Stromal cell of bone marrow (primary cell): Measurements from ENCODE around the gene ELOVL2.

ENCODE experiments used
- DNase-seq: peaks from one replicate; pipeline ENCODE4 v3.0.0-alpha.2; 2012; ENCODE audit warnings: low read depth

ELOVL2 gene

DNA sequence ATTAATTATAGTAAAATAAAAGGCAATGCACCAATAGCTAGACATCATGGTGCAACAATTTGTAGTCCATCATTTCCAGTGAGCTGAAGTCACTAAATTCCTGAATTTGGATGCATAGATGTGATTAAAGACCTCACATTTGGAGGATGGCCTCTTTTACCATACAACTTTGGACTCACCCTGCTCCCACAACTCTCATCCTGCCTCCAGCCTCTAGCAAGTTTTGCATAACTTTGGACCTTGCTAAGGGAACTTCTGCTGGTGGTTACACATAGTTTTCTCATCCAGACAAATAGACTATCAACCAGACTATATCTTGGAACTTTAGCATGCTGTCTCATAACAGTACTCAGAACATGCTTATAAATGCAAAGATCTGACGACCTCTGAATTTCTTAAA, 12.8 kb upstream of the ELOVL2 start:
- no peak for DNase-seq

DNA sequence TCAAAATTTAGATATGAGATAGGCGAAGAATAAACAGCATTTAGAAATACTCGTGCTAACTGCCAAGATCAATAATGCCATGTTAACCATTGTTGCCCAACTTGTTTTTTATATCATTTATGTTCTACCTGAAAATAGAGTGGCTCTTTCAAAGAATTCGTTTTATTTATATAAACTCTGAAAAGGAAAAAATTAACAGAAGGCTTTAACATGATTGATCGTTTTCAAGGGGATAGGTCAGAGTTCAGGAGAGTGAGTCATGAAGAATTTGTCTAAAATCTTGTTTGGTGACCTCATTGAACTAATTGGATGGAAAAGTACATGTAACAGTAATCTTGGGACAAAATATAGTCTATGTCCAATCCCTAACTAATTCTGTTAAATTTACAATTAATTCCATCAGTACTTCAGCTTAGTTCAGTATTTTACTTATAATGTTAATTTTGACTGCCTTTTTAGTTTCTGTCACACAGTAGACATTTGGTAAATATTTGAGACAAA, 11.1 kb upstream of the ELOVL2 start:
- DNase-seq = no peak

DNA sequence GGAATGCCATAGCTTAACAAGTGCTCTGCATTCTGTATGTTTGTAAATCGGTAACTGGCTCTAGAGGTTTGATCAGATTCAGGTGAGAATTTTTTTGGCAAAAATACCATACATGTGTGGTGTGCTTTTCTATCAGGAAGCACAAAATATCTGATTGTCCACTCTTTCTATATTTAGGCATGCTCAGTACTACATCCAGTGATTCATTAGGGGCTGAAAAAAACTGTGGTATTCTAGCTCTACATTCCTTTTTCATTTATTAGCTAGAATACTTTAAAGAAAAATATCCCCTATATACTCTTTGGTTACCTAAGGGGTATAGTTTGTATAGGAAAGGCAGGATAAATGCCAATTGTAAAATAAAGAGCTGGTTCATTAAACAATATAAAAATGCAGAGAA, 10.6 kb upstream of the ELOVL2 start:
- no peak for DNase-seq

DNA sequence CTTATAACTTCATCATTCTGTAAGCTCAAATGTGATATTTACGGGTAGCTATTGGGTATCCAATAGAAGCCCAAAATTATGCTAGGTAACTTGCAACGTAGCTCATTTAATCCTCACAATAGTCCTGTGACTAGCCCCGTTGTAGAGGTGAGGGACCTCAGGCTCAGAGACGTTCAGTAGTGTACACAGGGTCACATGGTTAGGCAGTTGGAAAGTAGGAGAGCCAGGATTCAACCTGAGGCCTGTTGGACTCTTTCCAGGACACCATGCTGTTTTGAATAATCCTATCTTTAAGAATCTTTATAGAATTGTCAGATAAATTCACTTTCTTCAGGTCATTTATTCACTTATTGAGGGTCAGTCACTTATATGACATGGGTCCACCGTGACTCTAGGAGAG, 9.2 kb upstream of the ELOVL2 start:
- no peak for DNase-seq

DNA sequence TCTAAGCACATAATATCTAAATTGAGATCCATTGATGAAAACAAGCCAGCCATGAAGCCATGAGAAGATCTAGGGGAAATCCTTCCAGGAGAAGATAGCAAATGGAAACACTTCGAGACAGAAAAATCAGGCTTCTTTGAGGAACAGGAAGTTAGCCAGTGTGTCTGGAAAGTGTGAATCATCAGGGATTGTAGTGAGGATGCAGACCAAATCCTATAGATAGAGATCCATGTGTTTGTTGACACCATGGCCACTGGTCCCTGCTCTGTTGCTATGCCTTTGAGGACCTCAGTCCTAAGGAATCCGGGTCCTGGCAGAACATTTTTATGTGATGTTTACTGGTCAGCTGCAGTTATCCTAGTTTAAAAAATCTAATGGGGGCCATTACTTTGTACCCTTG, 6.6 kb upstream of the ELOVL2 start:
- DNase-seq = no peak

DNA sequence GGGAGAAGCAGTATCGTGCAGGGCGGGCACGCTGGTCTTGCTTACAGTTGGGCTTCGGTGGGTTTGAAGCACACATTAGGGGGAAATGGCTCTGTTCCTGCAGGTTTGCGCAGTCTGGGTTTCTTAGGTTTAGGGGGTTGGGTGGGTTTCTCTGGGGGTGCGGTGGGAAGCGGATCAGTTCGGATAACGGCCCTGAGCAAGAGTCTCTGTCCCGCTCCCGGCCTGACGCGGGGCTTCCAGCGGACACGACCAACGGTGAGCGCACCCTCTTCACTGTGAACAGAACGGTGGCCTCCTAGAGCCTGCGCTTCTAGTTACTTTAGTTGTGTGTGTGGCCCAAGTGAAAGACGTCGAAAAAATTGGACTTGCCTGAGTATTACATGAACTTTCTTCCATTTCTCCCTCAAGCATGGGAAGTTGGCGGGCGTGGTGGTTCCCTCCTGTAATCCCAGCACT, 635 bp upstream of the ELOVL2 start:
- no peak for DNase-seq

DNA sequence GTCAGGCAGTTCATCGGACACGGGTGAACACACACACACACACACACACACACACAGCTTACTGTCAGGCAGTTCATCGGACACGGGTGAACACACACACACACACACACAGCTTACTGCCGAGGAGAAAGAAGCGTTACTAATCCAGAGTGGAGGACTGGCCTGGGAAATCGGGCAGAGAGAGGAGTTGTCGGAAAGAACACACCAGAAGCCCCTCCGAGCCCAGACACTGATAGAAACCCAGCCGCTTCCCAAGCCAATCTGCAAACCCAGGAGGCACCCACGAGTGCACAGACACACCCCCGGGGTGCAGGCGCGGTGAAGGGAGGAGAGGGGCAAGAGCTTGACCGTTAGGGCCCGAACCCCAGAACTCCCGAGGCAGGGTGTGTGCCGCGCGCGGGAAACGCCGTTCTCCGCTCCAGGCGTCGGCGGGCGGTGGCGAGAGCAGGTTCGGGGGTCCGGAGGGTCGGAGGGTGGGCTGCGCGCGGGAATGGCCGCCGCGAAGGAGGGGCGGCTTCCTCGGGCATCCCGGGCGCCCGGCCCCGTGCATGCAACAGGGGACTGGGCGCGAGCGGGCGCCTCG, 636 bp downstream of the ELOVL2 start:
- DNase-seq = no peak

DNA sequence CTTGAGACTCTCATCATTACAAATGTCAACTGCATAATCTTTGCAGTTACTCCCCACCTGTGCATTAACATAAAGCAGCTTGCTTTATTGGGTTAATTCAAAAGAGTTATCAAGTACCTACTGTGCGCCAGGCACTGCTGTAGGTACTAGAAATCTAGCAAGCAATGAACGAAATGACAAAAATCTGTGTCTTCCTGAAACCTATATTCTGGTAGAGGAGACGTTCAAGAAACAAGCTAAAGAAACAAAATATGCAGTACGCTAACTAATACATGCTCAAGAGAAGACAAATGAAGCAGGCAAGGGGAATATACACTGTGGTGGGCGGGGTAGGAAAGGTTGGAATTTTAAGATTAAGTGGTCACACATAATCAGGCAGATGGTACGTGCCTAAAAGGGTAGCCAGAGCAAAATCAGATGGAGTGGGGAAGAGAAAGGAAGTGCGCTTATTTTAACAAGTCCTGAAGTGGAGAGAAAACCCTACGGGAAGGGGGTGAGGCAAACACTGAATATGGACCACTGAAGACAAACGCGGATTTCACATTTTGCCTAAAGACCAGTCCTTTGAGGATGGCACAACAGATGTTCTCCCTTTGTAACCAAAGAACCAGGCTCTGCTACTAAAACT, 1.2 kb downstream of the ELOVL2 start:
- no peak for DNase-seq

DNA sequence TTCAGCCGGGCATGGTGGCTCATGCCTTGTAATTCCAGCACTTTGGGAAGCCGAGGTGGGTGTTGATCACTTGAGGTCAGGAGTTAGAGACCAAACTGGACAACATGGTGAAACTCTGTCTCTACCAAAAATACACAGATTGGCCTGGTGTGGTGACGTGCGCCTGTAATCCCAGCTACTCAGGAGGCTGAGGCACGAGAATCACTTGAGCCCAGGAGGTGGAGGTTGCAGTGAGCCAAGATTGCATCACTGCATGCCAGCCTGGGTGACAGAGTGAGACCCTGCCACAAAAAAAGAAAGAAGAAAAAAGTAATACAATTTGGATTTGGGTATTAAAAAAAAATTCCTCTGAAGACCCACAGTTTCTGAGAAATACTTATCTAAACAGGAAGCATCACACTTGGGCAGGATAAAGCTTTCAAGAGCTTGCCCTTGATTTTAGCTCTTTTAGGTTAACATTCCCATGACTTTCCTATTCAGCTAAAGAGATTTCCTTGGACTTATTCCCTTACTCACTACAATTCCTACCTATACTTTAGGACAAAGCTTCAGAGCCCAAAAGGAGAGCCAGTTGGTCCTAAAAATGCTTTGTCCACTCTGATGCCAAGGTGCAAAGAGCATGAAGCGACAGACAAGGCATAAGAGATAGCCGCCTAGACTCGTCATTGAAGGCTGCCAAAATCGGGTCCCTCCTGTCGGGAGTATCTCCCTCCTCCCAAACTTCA, 1.9 kb downstream of the ELOVL2 start:
- DNase-seq = no peak

DNA sequence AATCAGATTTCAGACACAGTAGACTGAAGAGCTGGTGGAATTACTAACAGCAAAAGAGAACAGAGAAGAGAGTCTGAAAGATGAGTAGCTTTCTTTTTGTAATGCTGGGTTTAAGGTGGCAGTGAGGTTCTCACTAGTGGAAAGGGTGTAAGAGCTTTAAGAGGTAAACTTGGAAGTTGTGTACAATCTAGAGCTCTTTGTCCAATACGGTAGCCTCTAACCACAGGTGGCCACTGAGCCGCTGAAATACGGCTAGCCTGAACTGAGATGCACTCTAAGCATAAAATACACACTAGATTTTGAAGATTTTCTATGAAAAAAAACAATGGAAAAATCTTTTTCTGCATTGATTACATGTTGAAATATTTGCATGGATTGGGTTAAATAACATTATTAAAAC, 4.0 kb downstream of the ELOVL2 start:
- DNase-seq = no peak

DNA sequence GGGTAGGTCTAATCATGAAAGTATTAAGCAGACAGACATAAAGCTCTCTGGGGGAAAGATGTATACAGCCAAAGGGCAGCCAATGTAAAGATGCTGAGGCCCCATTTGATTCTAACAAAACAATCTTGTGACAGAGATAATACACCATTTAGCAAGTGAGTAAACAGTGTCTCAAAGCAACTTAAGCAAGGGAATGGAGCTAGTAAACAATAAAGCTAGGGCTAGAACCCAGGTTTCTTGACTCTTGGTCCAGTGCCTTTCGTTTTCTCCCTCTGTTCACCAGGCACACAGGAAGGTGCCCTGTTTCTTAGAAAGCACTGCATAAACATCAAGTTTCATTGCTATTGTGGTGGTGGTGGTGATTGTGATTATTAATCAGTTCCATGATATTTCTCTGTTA, 5.1 kb downstream of the ELOVL2 start:
- no peak for DNase-seq

DNA sequence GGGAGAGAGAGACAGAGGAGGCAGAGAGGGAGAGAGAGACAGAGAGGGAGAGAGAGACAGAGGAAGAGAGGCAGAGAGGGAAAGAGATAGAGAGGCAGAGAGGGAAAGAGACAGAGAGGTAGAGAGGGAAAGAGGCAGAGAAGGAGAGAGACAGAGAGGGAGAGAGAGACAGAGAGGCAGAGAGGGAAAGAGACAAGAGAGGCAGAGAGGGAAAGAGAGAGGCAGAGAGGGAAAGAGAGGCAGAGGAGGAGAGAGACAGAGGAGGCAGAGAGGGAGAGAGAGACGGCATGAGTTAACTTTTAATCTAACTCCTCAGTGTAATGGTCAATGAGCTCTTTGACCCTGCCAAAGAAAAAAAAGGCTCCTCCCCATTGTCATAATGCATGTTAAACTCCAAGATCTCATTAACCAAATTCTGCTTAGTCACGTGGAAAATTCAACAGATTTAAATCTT, 7.1 kb downstream of the ELOVL2 start:
- no peak for DNase-seq

DNA sequence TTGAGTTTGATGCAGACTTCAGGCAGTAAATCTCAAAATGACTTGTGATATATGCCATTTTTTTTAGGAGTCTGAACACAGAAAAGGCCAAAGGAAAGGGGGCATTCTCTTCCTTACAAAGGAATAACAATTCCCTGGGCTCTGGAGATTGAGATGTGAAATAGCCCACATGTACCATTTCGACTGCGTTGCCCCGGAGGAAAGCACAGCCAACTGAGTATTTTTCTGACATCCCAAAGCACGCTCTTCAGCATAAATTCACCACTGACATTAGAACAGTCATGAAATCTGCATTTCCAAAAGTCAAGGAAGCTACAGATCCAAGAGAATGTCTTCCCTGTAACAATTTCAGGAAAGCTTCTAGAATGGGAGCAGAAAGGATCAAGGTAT, 7.8 kb downstream of the ELOVL2 start:
- DNase-seq = no peak

DNA sequence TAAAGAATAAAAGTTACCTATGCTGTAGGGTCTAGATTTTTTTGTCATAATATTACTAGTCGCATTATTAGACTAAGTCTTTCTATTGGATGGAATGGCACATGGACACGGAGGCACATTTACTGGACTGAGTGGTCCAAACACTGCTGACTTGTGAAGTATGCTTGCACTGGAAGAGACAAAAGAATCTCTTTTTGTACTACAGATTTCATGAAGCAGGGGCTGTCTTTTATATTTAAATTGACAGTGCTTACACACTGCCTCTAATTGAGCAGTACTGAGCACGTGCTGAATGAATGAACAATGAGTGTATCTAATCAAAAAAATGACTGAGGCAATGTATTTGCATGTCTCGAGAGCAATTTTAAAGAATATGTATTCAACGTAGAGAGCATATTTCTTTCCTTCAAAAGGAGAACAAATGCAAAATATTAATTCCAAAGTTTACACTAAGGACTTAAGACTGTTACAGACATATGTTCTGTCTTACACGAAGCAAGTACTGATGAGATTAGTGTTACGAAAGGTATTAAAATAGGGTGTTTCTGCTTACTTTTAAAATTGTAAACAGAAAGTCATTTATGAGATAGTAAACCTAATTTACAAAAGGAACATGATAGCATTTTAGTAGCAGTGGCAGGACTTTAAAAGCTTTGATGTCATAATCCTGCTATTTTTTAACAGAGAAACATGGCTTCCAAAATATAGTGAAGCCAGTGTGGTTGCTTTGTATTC, 8.3 kb downstream of the ELOVL2 start:
- DNase-seq = no peak

DNA sequence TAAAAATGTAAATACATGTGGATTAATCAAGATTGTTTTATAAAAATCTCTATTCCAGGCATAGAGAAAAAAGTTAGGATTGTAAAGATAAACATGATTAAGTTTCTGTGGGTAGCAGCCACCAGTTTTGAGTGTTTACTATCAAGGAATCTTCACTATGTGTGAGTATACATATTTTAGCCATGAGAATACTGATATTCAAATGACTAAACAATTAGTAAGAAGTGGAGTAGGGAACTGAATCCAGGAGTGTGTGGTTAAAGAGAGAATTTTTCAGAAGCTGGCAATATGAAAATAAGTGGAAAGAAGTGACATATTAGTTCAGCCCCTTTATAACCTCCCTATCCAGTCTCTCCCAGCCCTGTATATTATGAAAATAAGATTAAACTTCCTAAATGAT, 10.3 kb downstream of the ELOVL2 start:
- no peak for DNase-seq

DNA sequence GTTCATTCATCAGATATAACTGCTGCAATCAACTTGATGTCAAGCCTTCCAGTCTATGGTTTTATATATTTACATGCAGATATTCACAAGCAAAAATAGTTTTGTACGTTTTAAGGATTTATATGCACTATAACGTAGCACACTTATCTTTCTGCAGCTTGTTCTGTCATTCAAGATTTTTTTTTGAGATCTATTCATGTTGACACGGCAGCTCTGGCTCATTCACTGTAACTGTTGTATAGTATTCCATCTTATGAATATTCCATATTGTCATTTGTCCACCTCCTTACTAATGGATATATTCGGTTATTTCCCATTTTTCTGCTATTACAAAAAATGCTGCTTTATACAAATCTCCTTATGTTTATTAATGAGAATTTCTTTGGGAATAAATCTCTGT, 13.2 kb downstream of the ELOVL2 start:
- DNase-seq = no peak

DNA sequence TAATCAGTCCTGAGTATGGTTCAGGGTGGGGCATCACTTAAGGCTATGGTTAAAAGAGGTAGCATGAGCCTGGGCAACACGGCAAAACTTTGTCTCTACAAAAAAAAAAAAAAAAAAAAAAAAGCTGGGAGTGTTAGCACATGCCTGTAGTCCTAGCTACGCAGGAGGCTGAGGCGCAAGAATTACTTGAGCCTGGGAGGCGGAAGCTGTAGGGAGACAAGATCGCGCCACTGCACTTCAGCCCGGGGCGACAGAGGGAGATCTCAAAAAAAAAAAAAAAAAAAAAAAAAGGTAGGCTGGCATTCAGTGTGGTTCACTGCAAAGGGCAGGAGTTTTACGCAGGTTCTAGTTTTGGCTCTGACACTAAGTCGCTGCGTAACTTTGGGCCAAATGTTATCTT, 15.1 kb downstream of the ELOVL2 start:
- DNase-seq = no peak

DNA sequence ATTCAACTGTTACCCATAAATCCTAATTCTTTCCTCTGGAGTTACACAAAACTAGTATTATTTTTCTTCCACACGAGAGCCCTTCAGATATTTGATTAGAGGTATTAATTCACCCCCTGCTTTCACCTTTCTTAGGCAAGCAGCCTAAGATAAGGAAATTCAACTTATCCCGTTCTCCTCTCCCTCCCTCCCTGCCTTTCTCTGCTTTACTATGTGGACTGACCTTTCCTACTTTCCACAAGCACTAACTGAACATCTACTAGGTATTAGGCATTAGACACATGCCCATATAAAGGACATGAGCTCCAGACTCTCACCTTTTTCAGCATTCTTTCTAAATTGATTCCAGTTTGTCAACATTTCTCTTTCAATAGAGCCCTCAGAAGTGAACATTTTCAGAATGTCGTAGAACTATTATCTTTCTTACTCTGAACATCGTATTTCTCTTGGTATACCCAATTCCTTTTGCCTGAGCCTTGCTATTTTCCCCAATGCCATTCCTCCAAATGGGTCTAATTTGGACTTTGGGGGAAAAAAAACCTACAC, 16.5 kb downstream of the ELOVL2 start:
- no peak for DNase-seq

DNA sequence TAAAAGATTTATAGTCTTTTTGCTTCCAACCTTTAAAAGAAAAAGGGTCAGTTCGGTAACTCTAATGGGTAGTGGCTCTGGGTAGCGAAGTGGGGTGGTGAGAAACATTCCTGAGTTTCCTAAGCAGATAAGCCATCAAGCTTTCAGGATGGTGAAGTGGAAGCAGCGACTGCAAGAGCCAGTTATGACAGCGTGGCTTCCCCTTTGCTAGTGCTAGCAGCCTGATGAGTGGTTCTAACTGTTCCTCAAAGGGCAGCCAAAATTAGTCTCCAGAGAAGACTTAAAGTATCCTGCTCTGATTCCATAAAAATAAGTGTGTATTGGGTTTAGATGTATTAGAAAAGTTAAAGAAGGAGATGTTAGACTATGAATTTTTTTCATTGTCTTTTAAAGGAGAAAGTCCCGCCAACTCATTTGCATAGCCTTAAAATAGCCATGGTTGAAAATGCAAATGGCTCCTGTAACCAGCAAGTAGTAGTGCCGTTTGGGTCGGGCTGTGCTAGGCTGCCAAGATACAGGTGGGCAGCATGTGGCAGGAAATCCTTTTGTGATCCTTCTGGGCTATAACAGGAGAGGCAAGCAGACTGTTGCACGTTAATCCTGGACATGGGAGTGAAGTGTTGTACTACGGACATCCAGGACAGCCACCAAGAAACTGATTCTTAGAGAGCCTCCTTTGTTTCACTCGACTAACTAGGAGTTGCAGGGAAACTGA, 18.0 kb downstream of the ELOVL2 start:
- DNase-seq = no peak

DNA sequence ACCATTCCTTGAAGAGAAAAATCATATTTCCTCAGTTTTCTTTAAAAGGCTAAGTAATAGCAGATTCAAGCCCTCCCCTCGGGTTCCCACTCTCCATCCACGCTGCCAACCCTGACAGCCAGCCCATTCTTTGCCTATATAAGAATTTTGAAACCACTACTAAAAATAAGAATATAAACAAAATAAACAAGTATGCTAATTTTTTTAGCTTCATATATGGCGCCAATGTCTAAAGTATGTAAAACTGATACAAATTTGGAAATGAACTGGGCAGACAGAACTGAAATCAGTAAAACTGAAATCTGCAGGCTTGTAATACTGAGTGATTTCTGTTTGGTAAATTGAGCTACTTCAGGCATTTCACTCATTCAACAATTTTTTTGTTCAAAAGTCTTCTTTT, 19.0 kb downstream of the ELOVL2 start:
- DNase-seq = no peak

DNA sequence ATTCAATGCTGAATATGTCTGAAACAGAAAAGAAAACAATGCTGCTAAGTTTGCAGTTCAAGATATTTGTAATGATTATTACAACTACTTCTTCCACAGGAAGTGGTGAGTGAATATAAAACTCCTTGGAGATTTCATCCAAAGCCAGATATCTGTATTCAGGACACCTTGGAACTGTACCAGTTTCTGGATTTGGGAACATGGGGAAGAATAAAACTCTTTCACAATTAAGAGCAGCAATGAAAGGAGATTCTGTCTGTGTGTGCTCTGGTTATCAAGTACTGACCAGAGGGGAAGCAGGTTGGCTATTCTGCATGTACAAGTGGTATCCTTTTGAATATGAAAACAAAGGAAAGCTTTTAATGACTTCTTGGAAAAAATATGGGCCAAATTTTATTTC, 21.1 kb downstream of the ELOVL2 start:
- no peak for DNase-seq

DNA sequence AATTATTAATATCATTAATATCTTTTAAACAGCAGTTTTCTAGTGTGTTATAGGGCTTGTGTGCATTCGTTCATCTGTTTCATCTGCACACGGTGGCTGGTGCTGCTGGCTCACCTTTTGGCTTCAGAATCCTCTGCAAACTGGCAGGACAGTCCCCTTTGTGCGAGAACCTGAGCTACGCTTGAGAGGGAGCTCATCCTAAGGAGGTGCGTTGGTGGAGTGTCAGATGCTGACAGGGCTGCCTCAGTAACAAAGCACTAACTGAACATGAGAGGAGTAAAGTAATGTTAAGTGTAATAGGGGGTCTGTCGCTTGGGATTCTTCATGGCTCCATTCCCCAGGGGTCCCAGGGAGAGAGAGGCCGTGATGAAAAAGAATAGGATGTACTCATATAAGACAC, 22.4 kb downstream of the ELOVL2 start:
- DNase-seq = no peak
